Measurements from ENCODE around the gene PPP1R27.

- TF ChIP-seq TAF1 (IDR thresholded peaks at IDR 0.05; ENCODE audit: borderline replicate concordance, insufficient read depth, low read length) (no peak), REST (IDR thresholded peaks at IDR 0.05; ENCODE audit: insufficient read depth in 1 of 2, low read depth in 2 of 2, low read length in 2 of 2) (no peak)
Measured at GRCh38 chr17:81846743-81847689, 12.2 kb upstream of the PPP1R27 start.

Measured in PFSK-1 (cell line).